ENCODE results near the gene PXN. TPM values are rescaled to one million over a fixed set of nuclear protein-coding genes. Genes with fewer than 3 reads are reported as not detected.

PXN gene
- total RNA-seq, 2 donors from 2014 or later = 133 to 142 TPM

- H3K36me3 ChIP-seq = peaks cover 16% of the 10 kb centered on the region
- no peaks in the 10 kb centered on the region for H3K27me3 ChIP-seq
- peak overlapping the region; percentile 77 to 83 for H3K9ac ChIP-seq (ENCODE audit: low read depth in 2 of 2, low read length in 2 of 2)
- peaks cover 43% of the 10 kb centered on the region for H3K4me1 ChIP-seq
- H3K4me3 ChIP-seq = peak overlapping the region; percentile 46
- TF ChIP-seq, protein P1, sequence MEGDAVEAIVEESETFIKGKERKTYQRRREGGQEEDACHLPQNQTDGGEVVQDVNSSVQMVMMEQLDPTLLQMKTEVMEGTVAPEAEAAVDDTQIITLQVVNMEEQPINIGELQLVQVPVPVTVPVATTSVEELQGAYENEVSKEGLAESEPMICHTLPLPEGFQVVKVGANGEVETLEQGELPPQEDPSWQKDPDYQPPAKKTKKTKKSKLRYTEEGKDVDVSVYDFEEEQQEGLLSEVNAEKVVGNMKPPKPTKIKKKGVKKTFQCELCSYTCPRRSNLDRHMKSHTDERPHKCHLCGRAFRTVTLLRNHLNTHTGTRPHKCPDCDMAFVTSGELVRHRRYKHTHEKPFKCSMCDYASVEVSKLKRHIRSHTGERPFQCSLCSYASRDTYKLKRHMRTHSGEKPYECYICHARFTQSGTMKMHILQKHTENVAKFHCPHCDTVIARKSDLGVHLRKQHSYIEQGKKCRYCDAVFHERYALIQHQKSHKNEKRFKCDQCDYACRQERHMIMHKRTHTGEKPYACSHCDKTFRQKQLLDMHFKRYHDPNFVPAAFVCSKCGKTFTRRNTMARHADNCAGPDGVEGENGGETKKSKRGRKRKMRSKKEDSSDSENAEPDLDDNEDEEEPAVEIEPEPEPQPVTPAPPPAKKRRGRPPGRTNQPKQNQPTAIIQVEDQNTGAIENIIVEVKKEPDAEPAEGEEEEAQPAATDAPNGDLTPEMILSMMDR (IDR thresholded peaks at IDR 0.05) = peak; percentile 17
- no peaks in the 10 kb centered on the region for H3K9me3 ChIP-seq
- intact Hi-C loops (cut with DNase I) = no loop called here
- peak overlapping the region; percentile 86 for H3K27ac ChIP-seq
- DNase-seq = peak; percentile 88
Observed at GRCh38 chr12:120225852-120226640, 39.5 kb downstream of the PXN start.

GRCh38 chr12:120225200-120225558, 40.4 kb downstream of the PXN start:
- no peak for DNase-seq
- Histone ChIP-seq H3K4me1 (peaks cover 34% of the 10 kb centered on the region), H3K27me3 (no peaks in the 10 kb centered on the region), H3K9me3 (no peaks in the 10 kb centered on the region), H3K9ac (ENCODE audit: low read depth in 2 of 2, low read length in 2 of 2) (peak overlapping the region; percentile 77 to 83), H3K36me3 (peaks cover 21% of the 10 kb centered on the region), H3K27ac (peak overlapping the region; percentile 86), H3K4me3 (peak overlapping the region; percentile 46)
- intact Hi-C loops (cut with DNase I) = no loop called here
- TF ChIP-seq, protein P1 (IDR thresholded peaks at IDR 0.05) = no peak

DNA sequence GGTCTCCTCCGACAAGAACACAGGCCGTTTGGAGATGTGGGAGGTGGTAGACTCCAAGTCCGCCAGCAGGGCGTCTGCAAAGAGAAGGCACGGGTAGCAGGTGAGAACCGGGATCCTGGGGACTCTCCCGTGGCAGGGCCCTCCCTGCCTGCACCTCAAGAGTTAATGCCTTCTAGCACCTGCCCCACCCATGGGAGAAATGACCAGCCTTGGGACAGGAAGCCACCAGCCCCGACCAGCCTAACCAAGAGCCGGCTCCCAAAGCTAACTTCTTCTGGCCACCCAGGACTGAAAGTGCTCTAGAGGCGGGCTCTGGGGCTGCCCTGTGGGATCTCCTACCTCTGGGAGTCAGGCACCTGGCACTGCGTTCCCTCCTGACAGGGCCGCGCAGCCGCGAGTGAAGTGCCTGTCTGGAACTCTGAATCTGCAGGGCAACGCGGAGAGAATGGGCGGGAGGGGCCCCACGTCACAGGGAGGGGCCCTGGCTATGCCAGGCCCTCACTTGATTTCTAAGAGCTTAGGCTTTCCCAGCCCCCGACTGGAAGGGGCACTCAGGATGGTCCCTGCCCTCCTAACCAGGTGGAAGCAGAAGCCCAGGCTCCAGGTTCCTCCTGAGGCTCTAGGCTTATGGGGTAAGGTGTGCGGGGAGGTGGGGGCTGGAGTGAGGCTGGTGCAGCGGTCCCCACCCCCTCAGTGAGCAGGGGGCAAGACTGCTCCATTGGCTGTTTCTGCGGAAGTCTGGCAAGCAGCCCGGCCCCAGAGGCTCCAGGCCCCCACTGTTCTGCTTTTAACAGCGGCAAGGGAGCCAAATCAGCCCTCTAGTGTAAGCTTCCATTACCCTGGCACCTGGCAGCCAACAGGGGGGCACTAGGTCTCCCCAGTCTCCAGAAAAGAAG, 41.0 kb downstream of the PXN start:
- H3K9ac ChIP-seq (ENCODE audit: low read depth in 2 of 2, low read length in 2 of 2) = peak overlapping the region; percentile 77 to 83
- intact Hi-C loops (cut with DNase I) = no loop called here

DNA sequence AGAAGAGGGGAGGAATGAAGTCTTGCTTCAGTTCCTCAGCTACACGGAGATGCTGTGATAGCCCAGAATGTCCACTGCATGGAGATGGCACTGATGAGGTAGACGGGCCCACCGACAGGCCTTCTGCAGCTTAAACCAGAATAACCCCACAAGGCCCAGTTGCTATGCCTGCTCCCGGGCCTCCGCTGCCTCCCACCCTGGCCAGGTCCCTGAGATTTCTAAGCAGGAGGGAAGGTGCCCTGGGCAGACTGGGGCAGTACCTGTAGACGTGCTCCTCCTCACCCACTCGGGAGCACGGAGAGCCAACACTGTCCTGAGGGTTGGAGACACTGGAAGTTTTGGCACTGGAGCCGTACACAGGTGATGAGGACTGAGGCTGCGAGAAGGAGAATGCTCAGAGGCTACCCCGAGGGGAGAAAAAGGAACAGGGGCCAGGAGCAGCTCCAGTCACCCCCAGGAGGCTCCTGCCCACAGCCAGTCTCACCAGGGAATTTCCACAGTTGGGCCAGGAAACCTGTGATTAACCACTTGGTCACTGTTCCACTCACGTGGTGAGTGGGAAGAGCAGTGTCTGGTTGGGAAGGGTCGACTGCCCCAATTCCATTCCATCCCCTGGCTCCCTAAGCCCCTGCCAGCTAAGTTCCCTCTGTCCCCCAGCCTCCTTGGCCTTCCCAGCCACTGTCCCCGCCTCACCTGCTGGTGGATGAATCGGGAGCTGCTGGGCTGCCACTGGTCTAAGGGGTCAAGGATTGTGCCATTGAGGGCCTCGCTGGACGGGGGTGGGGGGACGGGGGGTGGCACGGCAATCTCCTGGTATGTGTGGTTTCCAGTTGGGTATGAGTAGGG, 41.8 kb downstream of the PXN start:
- Histone ChIP-seq H3K27ac (peak overlapping the region; percentile 86), H3K9ac (ENCODE audit: low read depth in 2 of 2, low read length in 2 of 2) (peak overlapping the region; percentile 61 to 77), H3K4me1 (peaks cover 19% of the 10 kb centered on the region), H3K27me3 (no peaks in the 10 kb centered on the region), H3K9me3 (no peaks in the 10 kb centered on the region), H3K36me3 (peaks cover 36% of the 10 kb centered on the region), H3K4me3 (peak overlapping the region; percentile 46)
- TF ChIP-seq, protein P1 (IDR thresholded peaks at IDR 0.05) = no peak
- intact Hi-C loops (cut with DNase I) = no loop called here
- DNase-seq = no peak

More for the DNA sequence above, 41.0 kb downstream of the PXN start:
- Histone ChIP-seq H3K4me3 (peak overlapping the region; percentile 46), H3K4me1 (peaks cover 28% of the 10 kb centered on the region), H3K36me3 (peaks cover 27% of the 10 kb centered on the region), H3K9me3 (no peaks in the 10 kb centered on the region), H3K27me3 (no peaks in the 10 kb centered on the region), H3K27ac (peak overlapping the region; percentile 86)
- peak; percentile 85 for DNase-seq
- TF ChIP-seq, protein P1 (IDR thresholded peaks at IDR 0.05) = no peak
